ENCODE measurements around the gene ARFIP1.
"Not testable (repeated sequence)": the region's sequence is repeated elsewhere in the genome, so short reads cannot be mapped to it uniquely, and the experiment has no call there.

ARFIP1 gene

GRCh38 chr4:152785639-152786615, 6.2 kb downstream of the ARFIP1 start:
- no peak for DNase-seq

- DNase-seq, result no peak
Measured at GRCh38 chr4:152786627-152787026, 6.9 kb downstream of the ARFIP1 start.

- no peak for DNase-seq
Measured at GRCh38 chr4:152795891-152796290, 16.1 kb downstream of the ARFIP1 start.

GRCh38 chr4:152803541-152803940, 23.8 kb downstream of the ARFIP1 start:
- DNase-seq, result no peak

- no peak for DNase-seq
Measured at GRCh38 chr4:152805071-152805650, 25.4 kb downstream of the ARFIP1 start.

GRCh38 chr4:152805818-152806217, 26.1 kb downstream of the ARFIP1 start:
- DNase-seq, result no peak

GRCh38 chr4:152806501-152807125, 26.9 kb downstream of the ARFIP1 start:
- DNase-seq, result no peak

GRCh38 chr4:152807294-152807829, 27.6 kb downstream of the ARFIP1 start:
- DNase-seq, result no peak

- DNase-seq, result no peak
Measured at GRCh38 chr4:152808670-152809069, 28.9 kb downstream of the ARFIP1 start.

GRCh38 chr4:152810715-152811287, 31.0 kb downstream of the ARFIP1 start:
- DNase-seq, result no peak

GRCh38 chr4:152815078-152815477, 35.3 kb downstream of the ARFIP1 start:
- no peak for DNase-seq

- no peak for DNase-seq
Measured at GRCh38 chr4:152817331-152817730, 37.6 kb downstream of the ARFIP1 start.

- no peak for DNase-seq
Measured at GRCh38 chr4:152819026-152819645, 39.4 kb downstream of the ARFIP1 start.

GRCh38 chr4:152820073-152820472, 40.3 kb downstream of the ARFIP1 start:
- DNase-seq, result no peak

GRCh38 chr4:152822323-152822722, 42.6 kb downstream of the ARFIP1 start:
- DNase-seq, result no peak

- no peak for DNase-seq
Measured at GRCh38 chr4:152824561-152824960, 44.8 kb downstream of the ARFIP1 start.

GRCh38 chr4:152825336-152825735, 45.6 kb downstream of the ARFIP1 start:
- DNase-seq, result no peak

GRCh38 chr4:152828122-152828521, 48.4 kb downstream of the ARFIP1 start:
- no peak for DNase-seq

- DNase-seq, result no peak
Measured at GRCh38 chr4:152831416-152831815, 51.7 kb downstream of the ARFIP1 start.

GRCh38 chr4:152836936-152837335, 57.2 kb downstream of the ARFIP1 start:
- DNase-seq, result no peak

GRCh38 chr4:152839729-152840128, 60.0 kb downstream of the ARFIP1 start:
- DNase-seq, result not testable (repeated sequence)

- DNase-seq, result no peak
Measured at GRCh38 chr4:152843481-152844090, 63.8 kb downstream of the ARFIP1 start.
